Right hindlimb (tissue), 1 donor: ENCODE measurements around the gene PSMB7.

ENCODE experiments used
- DNase-seq: peaks from one replicate; pipeline ENCODE4 v3.0.0-alpha.2; 2018

Gene PSMB7

GRCh38 chr9:124321416-124321815, 93.8 kb downstream of the PSMB7 start:
- DNase-seq, result no peak

GRCh38 chr9:124320062-124320973, 94.9 kb downstream of the PSMB7 start:
- DNase-seq, result peak; percentile 75

- DNase-seq, result no peak
Measured at GRCh38 chr9:124315882-124316281, 99.4 kb downstream of the PSMB7 start.

- DNase-seq, result no peak
Measured at GRCh38 chr9:124313940-124314339, 101.3 kb downstream of the PSMB7 start.

GRCh38 chr9:124312290-124313265, 102.7 kb downstream of the PSMB7 start:
- DNase-seq, result no peak

- DNase-seq, result no peak
Measured at GRCh38 chr9:124311283-124311682, 104.0 kb downstream of the PSMB7 start.

- DNase-seq, result no peak
Measured at GRCh38 chr9:124309667-124310084, 105.6 kb downstream of the PSMB7 start.

- DNase-seq, result no peak
Measured at GRCh38 chr9:124308606-124309491, 106.4 kb downstream of the PSMB7 start.

GRCh38 chr9:124307379-124308030, 107.7 kb downstream of the PSMB7 start:
- no peak for DNase-seq

- no peak for DNase-seq
Measured at GRCh38 chr9:124306098-124306735, 109.0 kb downstream of the PSMB7 start.

GRCh38 chr9:124304285-124304684, 111.0 kb downstream of the PSMB7 start:
- DNase-seq, result no peak

GRCh38 chr9:124303762-124304161, 111.5 kb downstream of the PSMB7 start:
- DNase-seq, result no peak
